Hematopoietic multipotent progenitor cell treated with erythropoietin and hydrocortisone succinate and interleukin-3 and kit ligand, for 8 days (in vitro differentiated cells): Measurements from ENCODE around the gene NUP205.
"Not testable (repeated sequence)": the region's sequence is repeated elsewhere in the genome, so short reads cannot be mapped to it uniquely, and the experiment has no call there.

Experiments used
- DNase-seq: peaks from one replicate; pipeline ENCODE4 v3.0.0-alpha.2; 2015

Gene NUP205

DNA sequence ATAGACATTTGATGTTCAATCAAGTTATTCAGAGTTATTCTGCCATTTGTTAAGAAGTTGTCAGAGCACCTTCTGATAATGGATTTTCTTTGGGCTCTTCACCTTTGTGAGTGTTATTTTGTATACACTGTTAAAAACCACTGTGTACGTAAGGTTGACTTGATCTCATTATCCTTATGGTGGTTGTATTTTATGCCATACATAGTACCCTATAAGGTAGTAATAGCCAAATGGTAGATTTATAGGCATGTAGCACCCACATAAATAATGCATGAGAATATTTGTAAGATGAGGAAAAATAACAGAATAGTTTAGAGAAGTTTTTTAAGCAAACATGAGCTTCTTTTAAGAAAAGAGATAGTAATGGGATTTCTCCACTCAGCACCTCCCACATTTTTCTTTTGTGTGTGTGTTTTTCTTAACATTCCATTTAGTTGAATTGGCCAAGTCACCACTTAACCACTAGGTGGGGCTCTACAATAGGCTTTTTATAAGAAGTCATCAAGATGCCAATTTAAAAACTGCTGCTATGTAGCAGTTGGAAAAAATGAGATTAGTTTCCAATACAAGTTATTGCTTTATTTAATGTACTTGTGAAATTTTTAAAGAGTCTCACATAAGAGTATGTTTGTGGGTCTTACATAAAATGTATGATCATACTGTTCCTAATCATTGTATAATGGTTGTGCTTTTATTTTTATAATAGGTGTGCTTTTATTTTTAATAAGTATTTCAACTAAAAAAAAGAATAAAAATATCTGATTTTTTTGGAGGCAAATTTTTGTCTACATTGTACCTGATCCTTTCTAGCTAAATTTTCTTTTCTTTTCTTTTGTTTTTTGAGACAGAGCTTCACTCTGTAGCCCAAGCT is 63.5 kb downstream of the NUP205 start:
- peak; percentile 81 for DNase-seq

DNA sequence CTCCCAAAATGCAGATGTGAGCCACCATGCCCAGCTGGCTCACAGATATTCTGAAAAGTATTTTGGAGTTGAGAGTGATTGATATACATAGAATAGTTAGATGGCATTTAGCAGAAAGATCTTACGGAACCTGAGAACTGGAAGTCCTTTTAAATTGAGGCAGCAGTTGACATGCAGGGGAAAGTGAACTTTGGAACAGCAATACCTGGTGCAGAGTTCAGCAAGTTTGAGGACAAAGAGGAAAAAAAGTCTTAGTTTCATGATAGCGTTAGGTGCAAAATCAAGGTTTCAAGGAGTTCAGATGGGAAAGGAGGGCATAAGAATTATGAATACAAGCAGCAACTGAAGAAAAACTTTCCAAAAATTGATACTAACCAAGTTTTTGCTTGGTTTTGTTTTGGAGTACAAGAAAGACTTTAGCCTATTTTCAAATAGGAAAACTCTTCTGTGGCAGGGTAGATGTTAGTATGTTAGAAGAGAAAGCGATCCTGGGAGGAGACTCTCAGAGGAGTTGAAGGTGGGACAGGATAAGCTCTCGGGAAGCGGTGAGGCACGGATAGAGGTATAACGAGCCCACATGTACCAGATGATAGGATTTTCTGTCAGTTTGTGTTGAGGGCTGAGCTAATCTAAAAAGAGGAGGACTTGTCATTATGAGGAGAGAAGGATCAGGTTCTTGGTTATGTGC is 76.6 kb downstream of the NUP205 start:
- DNase-seq: no peak

DNA sequence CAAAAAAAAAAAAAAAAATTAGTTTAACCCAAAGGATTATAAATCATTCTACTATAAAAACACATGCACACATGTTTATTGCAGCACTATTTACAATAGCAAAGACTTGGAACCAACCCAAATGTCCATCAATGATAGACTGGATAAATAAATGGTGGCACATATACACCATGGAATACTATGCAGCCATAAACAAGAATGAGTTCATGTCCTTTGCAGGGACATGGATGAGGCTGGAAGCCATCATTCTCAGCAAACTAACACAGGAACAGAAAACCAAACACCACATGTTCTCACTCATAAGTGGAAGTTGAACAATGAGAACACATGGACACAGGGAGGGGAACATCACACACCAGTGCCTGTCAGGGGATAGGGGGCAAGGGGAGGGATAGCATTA is 82.0 kb downstream of the NUP205 start:
- DNase-seq: not testable (repeated sequence)

- no peak for DNase-seq
Measured at GRCh38 chr7:135644154-135644553, 86.4 kb downstream of the NUP205 start.

DNA sequence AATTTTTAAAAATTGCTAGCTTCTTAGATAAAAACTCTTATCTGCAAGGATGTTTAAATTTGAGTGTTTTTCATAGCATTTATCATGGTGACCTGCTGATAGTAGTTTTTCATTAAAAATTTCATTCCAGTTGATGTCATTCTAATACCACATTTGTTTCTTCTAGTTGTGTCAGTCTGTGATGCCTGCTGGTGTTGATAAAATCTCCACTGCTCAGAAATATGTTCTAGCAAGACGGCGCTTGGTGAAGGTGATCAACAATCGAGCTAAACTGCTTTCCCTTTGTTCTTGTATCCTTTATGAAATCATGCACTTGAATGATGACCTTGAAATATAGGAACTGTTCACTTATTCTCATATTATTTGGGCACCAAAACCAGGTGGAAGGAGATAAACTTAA is 87.0 kb downstream of the NUP205 start:
- DNase-seq: no peak

DNA sequence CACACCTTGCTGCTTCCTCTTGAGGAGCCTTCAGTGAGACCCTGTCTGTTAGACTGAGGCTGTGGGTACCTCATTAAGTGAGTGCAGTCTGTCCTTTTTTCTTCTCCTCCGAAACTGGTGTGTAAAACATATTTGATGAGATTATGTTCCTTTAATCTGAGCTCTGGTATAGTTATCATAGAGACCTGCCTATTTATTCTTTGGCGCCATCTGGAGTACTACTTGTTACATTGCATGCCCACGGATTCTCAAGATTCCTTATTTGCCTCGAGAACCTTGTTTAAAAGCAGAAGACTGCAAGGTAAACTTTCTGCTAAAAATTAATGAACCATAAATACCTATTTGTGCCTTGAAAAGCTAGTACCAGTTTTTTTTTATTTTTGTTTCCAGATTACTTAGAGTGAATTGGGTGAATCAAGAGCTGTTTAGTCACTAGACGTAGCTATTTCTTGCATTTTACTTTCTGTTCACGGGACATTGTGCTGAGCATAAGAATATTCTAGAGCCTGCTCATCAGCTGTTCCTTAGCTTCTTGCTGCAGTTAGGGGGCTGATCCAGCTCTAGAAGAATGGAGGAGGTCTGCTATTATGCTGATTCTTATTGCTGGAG is 87.7 kb downstream of the NUP205 start:
- DNase-seq: peak; percentile 67

DNA sequence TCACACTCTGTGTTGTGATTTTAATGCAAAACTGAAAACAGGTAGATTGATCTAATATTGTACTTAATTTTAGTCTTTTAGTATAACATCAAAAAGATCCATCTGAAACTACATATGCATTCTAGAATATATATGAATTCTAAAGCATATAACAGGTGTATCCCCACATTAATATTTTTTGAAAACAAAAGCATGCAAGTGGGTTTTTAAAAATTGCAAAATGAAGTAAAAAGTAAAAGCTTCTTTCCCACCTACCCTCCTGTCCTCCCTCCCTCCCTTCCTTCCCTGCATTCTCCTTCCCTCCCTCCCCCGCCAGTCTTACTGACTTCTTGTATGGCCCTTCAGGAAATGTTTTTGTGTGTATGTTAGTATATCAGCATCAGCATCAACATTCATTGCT is 90.0 kb downstream of the NUP205 start:
- no peak for DNase-seq

DNA sequence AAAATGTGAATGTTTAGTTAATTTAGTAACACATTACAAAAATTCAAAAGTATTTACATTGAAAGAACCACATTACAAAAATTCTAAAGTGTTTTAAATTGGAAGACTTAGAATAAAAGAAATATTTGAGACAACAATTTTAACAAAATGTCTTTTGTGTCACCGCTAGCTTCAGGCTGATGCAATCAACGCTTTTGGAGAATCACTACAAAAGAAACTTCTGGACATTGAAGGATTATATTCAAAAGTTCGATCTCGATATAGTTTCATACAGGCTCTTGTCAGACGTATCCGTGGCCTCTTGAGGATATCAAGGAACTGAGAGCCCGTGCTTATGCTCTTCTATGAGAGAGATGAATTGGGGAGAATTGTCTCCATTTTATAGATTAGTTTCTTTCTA is 90.5 kb downstream of the NUP205 start:
- no peak for DNase-seq

DNA sequence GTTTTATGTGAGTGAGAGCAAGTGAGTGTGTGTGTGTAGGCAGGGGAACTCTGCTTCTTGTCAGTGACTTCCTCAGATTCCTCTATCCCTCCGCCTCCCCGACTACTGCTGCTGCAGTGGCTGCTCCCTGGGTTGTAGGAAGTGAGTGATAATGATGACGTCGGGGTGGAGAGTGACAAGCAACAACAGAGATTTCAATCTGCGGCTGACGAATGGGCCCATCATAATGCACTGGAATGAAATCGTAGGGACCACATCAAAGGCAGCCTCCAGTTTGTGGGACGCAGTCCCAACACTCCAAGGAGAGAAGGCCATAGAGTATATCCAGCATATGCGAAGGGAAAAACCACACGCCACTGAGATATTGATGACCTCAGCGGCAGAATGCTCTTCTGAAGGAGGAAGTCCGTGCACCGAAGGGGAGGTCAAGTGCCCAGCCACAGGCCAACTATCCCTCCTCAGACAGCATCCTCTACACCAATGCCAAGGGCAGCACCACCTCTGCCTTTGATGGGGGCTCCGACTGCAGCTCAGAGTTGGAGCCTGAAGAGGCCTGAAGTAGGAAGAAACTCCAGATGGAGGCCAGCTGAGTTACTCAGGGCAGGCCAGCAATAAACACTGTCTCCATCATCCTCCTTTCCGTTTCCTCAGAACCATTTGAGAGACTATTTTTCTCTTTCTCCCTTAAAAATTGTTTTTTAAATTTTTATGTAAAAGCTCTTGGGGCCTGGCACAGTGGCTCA is 93.3 kb downstream of the NUP205 start:
- no peak for DNase-seq

- no peak for DNase-seq
Measured at GRCh38 chr7:135653340-135654080, 95.8 kb downstream of the NUP205 start.

DNA sequence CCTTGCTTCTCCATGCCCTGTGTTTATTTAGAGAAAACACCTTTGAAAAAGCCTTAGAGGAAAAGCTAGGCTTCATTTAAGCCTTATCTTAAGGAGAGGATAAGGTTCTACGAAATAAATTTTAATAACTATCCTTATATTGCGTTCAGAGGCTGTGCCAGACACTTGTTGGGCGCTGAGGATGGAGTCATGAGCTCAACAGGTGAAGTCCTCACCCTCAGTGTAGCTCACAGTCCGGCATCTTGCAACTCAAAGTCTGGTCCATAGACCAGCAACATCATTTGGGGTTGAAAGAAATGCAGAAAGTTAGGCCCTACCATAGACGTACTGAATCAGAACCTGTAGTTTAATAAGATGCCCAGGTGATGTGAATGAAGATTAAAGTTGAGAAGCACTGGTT is 100.8 kb downstream of the NUP205 start:
- no peak for DNase-seq

- DNase-seq: peak; percentile 19
Measured at GRCh38 chr7:135659159-135659846, 101.6 kb downstream of the NUP205 start.

GRCh38 chr7:135661311-135662122 is 103.8 kb downstream of the NUP205 start:
- peak; percentile 79 for DNase-seq

DNA sequence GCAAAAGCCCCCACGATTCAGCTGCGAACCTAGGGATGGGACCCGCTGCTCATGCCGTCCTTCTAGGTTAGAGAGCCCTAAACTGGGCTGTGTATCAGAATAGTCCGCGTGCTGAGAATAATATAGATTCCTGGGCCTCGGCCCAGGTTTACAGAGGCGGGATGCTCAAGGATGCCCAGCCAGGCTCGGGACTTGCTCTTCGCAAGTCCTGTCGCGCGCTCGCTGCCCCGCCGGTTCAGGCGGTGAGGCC is 104.3 kb downstream of the NUP205 start:
- DNase-seq: no peak

GRCh38 chr7:135662373-135663114 is 104.8 kb downstream of the NUP205 start, which contains the start of gene STMP1:
STMP1 (plus strand) TSS chr7:135662514.
- DNase-seq: peak; percentile 93

GRCh38 chr7:135664046-135664589 is 106.4 kb downstream of the NUP205 start:
- peak; percentile 93 for DNase-seq

DNA sequence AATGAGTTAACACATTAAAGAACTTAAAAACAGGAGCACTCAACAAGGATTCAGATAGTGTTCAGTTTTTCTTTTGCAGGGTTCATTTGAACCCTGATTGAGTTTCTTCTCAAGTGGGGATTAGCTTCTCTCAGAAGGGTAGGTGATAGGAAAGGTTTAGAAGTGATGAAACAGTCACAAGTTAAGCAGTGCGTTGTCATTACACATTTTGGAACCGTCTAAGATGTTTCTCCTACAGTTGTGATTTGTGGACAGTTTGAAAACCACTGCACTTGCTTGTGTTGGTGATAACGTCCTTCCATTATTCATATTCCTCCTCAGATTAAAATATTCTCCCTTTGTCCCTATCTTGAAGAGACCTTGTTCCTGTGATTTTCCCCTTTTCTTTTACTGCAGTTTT is 107.3 kb downstream of the NUP205 start:
- DNase-seq: peak; percentile 29

GRCh38 chr7:135666156-135666555 is 108.4 kb downstream of the NUP205 start:
- no peak for DNase-seq

- DNase-seq: no peak
Measured at GRCh38 chr7:135666846-135667245, 109.1 kb downstream of the NUP205 start.

DNA sequence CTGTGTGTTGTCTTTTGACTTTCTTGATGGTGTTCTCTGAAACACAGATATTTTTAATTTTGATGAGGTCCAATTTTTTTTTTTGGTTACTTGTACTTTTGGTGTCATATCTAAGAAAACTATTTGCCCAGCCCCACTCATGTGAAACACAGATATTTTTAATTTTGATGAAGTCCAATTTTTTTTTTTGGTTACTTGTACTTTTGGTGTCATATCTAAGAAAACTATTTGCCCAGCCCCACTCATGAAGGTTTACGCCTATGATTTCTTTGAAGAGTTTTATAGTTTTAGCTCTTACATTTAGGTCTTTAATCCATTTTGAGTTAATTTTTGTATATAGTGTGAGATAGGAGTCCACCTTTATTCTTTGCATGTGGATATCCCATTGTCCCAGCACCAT is 109.9 kb downstream of the NUP205 start:
- peak; percentile 23 for DNase-seq
